Tibial nerve (tissue), 4 donors: ENCODE data around the gene CORT.

Experiments used
- CTCF ChIP-seq, 5 experiments: fragments of 200-600 bp in 3 of 5; fragments of 450-650 bp in 2 of 5; sonication (generic) in 3 of 5; IDR thresholded peaks; one replicate each; pipeline ENCODE4 v1.5.1; 2016 to 2019; ENCODE audit warnings: antibody characterized with exemption in 5 of 5, mild to moderate bottlenecking in 3 of 5, moderate library complexity in 2 of 5
- EP300 ChIP-seq, 2 donors: sonication (generic); formaldehyde crosslinking; IDR thresholded peaks; one replicate each; pipeline ENCODE4 v1.6.1; 2017; ENCODE audit warnings: antibody characterized with exemption in 2 of 2, mild to moderate bottlenecking in 1 of 2
- POLR2A ChIP-seq, 2 donors: fragments of 450-650 bp; IDR thresholded peaks; one replicate each; pipeline ENCODE4 v1.6.1; 2017; ENCODE audit warnings: antibody characterized with exemption in 2 of 2, mild to moderate bottlenecking in 2 of 2, moderate library complexity in 2 of 2

GRCh38 chr1:10434590-10434989 is 15.2 kb upstream of the CORT start:
- no peak for TF ChIP-seq CTCF (IDR thresholded peaks at IDR 0.05)
- no peak for TF ChIP-seq POLR2A (IDR thresholded peaks at IDR 0.05)
- no peak for TF ChIP-seq EP300 (IDR thresholded peaks at IDR 0.05)
